A549 (cell line): ENCODE data around the gene TCF4. TPM values are rescaled to one million over a fixed set of nuclear protein-coding genes. Genes with fewer than 3 reads are reported as not detected.

ENCODE experiments used
- ATAC-seq, 2 experiments: fragments of 200-7000 bp in 1 of 2; fragments of >200 bp in 1 of 2; cut with Nextera tagmentation in 1 of 2; cut with Tn5 transposase in 1 of 2; 3 replicates each; pipeline versions ENCODE4 v1.8.0 to v1.9.1; 2018 to 2020; ENCODE audit warnings: mild to moderate bottlenecking in 1 of 2, moderate library complexity in 1 of 2
- CTCF ChIA-PET: fragments of 300-600 bp; sonication (Branson Sonifier 250); formaldehyde crosslinking; extraction: SDS; loops from one replicate; lab custom pipeline; 2021; ENCODE audit warnings: antibody characterized with exemption, inconsistent platforms; lab: Yijun Ruan, JAX
- POLR2A ChIA-PET: fragments of 350-600 bp; formaldehyde crosslinking; extraction: SDS; loops from one replicate; lab custom pipeline; 2021; ENCODE audit warnings: antibody characterized with exemption, inconsistent platforms; lab: Yijun Ruan, JAX
- DNase-seq, 2 experiments: peaks; one replicate each; pipeline versions ENCODE4 v3.0.0 to v3.0.0-alpha.2; 2011 to 2016; ENCODE audit warnings: low read depth in 1 of 2, low spot score in 1 of 2
- FAIRE-seq: peaks from 2 replicates; lab custom pipeline; 2011; peaks lifted over from hg19 to GRCh38; lab: Jason Lieb, UNC
- H3K27ac ChIP-seq, 2 experiments: fragments of >200 bp; sonication (Bioruptor Twin); formaldehyde crosslinking; 3 replicates each; pipeline ENCODE4 v1.5.1; 2016 to 2017
- H3K4me1 ChIP-seq: fragments of >200 bp; sonication (Bioruptor Twin); formaldehyde crosslinking; 3 replicates; pipeline ENCODE4 v1.6.1; 2016
- H3K4me2 ChIP-seq: fragments of >200 bp; sonication (Bioruptor Twin); formaldehyde crosslinking; 3 replicates; pipeline ENCODE4 v1.6.1; 2016
- H3K4me3 ChIP-seq: fragments of >200 bp; sonication (Bioruptor Twin); formaldehyde crosslinking; 3 replicates; pipeline ENCODE4 v1.5.1; 2016
- H3K9me3 ChIP-seq: fragments of >200 bp; sonication (Bioruptor Twin); formaldehyde crosslinking; 3 replicates; pipeline ENCODE4 v1.6.1; 2016
- BHLHE40 ChIP-seq: IDR thresholded peaks from 2 replicates; pipeline ENCODE4 v1.6.1; 2012; ENCODE audit warnings: low read depth, low read length, inconsistent platforms
- ELK1 ChIP-seq: fragments of 150-350 bp; IDR thresholded peaks from 2 replicates; pipeline ENCODE4 v1.6.1; 2014; ENCODE audit warnings: low read depth, mild to moderate bottlenecking, low read length
- GATA3 ChIP-seq: IDR thresholded peaks from 2 replicates; pipeline ENCODE4 v1.6.1; 2012; ENCODE audit warnings: borderline replicate concordance
- HES2 ChIP-seq: fragments of >200 bp; sonication (Bioruptor Twin); formaldehyde crosslinking; IDR thresholded peaks from 2 replicates; pipeline ENCODE4 v1.6.1; 2016
- HEYL ChIP-seq: fragments of 250-450 bp; sonication (Bioruptor Pico); IDR thresholded peaks from 2 replicates; pipeline ENCODE4 v1.8.0; 2021; ENCODE audit warnings: mild to moderate bottlenecking, moderate library complexity
- JUN ChIP-seq, 2 experiments: fragments of >200 bp; sonication (Bioruptor Twin); formaldehyde crosslinking; IDR thresholded peaks; 2 replicates in 1 of 2; 3 replicates in 1 of 2; pipeline ENCODE4 v1.6.1; 2016 to 2017
- NR3C1 ChIP-seq: fragments of >200 bp; sonication (Bioruptor Twin); formaldehyde crosslinking; IDR thresholded peaks from 3 replicates; pipeline ENCODE4 v1.6.1; 2017
- POLR2AphosphoS2 ChIP-seq: conservative IDR thresholded peaks from 2 replicates; pipeline ENCODE4 v1.6.1; 2012; ENCODE audit warnings: low read length, improper control_type of control experiment, inconsistent platforms
- REST ChIP-seq: fragments of 200-600 bp; sonication (generic); IDR thresholded peaks from 2 replicates; pipeline ENCODE4 v1.6.1; 2016; ENCODE audit warnings: antibody characterized with exemption, mild to moderate bottlenecking, moderate library complexity
- RFX5 ChIP-seq: fragments of 450-650 bp; IDR thresholded peaks from 2 replicates; pipeline ENCODE4 v1.7.1; 2014; ENCODE audit warnings: antibody characterized with exemption, mild to moderate bottlenecking, moderate library complexity
- SMC3 ChIP-seq: fragments of >200 bp; sonication (Bioruptor Twin); formaldehyde crosslinking; IDR thresholded peaks from 3 replicates; pipeline ENCODE4 v1.6.1; 2018; ENCODE audit warnings: inconsistent platforms
- ZC3H11A ChIP-seq: fragments of 450-650 bp; IDR thresholded peaks from 2 replicates; pipeline ENCODE4 v1.6.1; 2014; ENCODE audit warnings: antibody characterized with exemption, mild to moderate bottlenecking
- ZFP36 ChIP-seq: fragments of 450-650 bp; IDR thresholded peaks from 2 replicates; pipeline ENCODE4 v1.6.1; 2014; ENCODE audit warnings: borderline replicate concordance; ENCODE audit not compliant: partially characterized antibody
- WGBS: methylation state at CpG from one replicate; pipeline ENCODE4 v1.1.6; 2017; ENCODE audit errors: missing lambda C conversion rate; 5-methylcytosine and 5-hydroxymethylcytosine counted together
- polyA plus RNA-seq, 4 experiments: library from polyadenylated mRNA; depleted of rRNA in 3 of 4; stranded (reverse); fragments of >200 nt; fragmentation: RNase III in 1 of 4; extraction: RNeasy Plus Mini Kit Qiagen cat#74134 plus additional on column Dnase treatment in 1 of 4; gene quantifications; 2 replicates in 3 of 4; 3 replicates in 1 of 4; pipeline ENCODE4 v1.2.3, GENCODE V29; 2011 to 2017

TCF4 gene
- polyA plus RNA-seq, 2 of the 4 experiments (the other 2 are of a cell fraction): 3.0 to 4.0 TPM

- WGBS: 68% methylated on average over 3 of the region's 3 CpGs
- POLR2A ChIA-PET: no interaction called here
- no peak for DNase-seq
- H3K4me2 ChIP-seq: no peak overlapping the region
- no peak overlapping the region for H3K27ac ChIP-seq
- TF ChIP-seq GATA3: no peak
- TF ChIP-seq, all 56 proteins: peak for 0
- CTCF ChIA-PET: interaction anchor here (1.2 kb wide), 1 partner anchor 9 kb away, joined by 3 read pairs; no protein-coding TSS in a partner anchor
- H3K4me3 ChIP-seq: no peak overlapping the region
- no peaks in the 10 kb centered on the region for H3K9me3 ChIP-seq
- ATAC-seq (no peak), FAIRE-seq (no peak)
- H3K4me1 ChIP-seq: 0 out of 3 replicates have a peak, but pooled peaks cover 7% of the 10 kb centered on the region
Measured at GRCh38 chr18:55353391-55353790, 234.6 kb downstream of the TCF4 start.

GRCh38 chr18:55351980-55352714 lies 235.8 kb downstream of the TCF4 start:
- FAIRE-seq: no peak
- ChIA-PET CTCF (no interaction called here), POLR2A (no interaction called here)
- H3K9me3 ChIP-seq: no peaks in the 10 kb centered on the region
- no peak for TF ChIP-seq SMC3
- TF ChIP-seq NR3C1: no peak
- TF ChIP-seq REST: no peak
- TF ChIP-seq ELK1: no peak
- TF ChIP-seq HEYL (CRISPR knock-in tag): no peak
- TF ChIP-seq GATA3: no peak
- TF ChIP-seq RFX5: no peak
- no peak for ATAC-seq
- no peak for DNase-seq
- H3K4me3 ChIP-seq: no peak overlapping the region
- no peak overlapping the region for H3K4me2 ChIP-seq
- WGBS: 80% methylated on average over 3 of the region's 3 CpGs
- H3K27ac ChIP-seq: no peak overlapping the region
- 0 out of 3 replicates have a peak, but pooled peaks cover 7% of the 10 kb centered on the region for H3K4me1 ChIP-seq

- Histone ChIP-seq H3K4me2 (0 out of 3 replicates have a peak overlapping the region, but pooled peaks have one; percentile 16), H3K4me1 (0 out of 3 replicates have a peak, but pooled peaks cover 7% of the 10 kb centered on the region), H3K9me3 (no peaks in the 10 kb centered on the region), H3K4me3 (no peak overlapping the region), H3K27ac (no peak overlapping the region)
- ATAC-seq: no peak
- no peak for TF ChIP-seq ELK1
- TF ChIP-seq ZC3H11A: no peak
- TF ChIP-seq JUN (IDR thresholded peaks at IDR 0.05): no peak
- TF ChIP-seq POLR2AphosphoS2: no peak
- no peak for TF ChIP-seq ZFP36
- no peak for TF ChIP-seq HES2
- TF ChIP-seq BHLHE40: no peak
- no peak for TF ChIP-seq REST
- WGBS: 63% methylated on average over 6 of the region's 6 CpGs
- no peak for FAIRE-seq
- no peak for DNase-seq
- CTCF ChIA-PET: no interaction called here
- POLR2A ChIA-PET: no interaction called here
Measured at GRCh38 chr18:55351241-55351691, 236.7 kb downstream of the TCF4 start.
